ENCODE measurements around the gene SF3A2.

GRCh38 chr19:2247433-2248101, 10.9 kb downstream of the SF3A2 start:
- TF ChIP-seq GATA1 (IDR thresholded peaks at IDR 0.05; ENCODE audit: low read depth, low read length) (no peak), POLR2A (IDR thresholded peaks at IDR 0.05; ENCODE audit: low read length) (no peak)
